Gastroesophageal sphincter (tissue), 4 donors: Measurements from ENCODE around the gene SDHC. TPM values are rescaled to one million over a fixed set of nuclear protein-coding genes. Genes with fewer than 3 reads are reported as not detected.

ENCODE experiments used
- ATAC-seq: fragments of 150-250 bp; one replicate; pipeline ENCODE4 v1.9.1; 2016; ENCODE audit warnings: mild to moderate bottlenecking, moderate library complexity
- H3K27ac ChIP-seq, 4 donors: fragments of 200-600 bp; sonication (generic) in 3 of 4; 1 replicate in 3 of 4; 2 replicates in 1 of 4; pipeline ENCODE4 v1.5.1; 2016 to 2019
- H3K27me3 ChIP-seq: fragments of 200-600 bp; sonication (generic); one replicate; pipeline ENCODE4 v1.5.1; 2019
- H3K36me3 ChIP-seq, 2 donors: fragments of 200-600 bp; sonication (generic); one replicate each; pipeline ENCODE4 v1.5.1; 2019; ENCODE audit warnings: control low read depth in 1 of 2
- H3K4me1 ChIP-seq, 3 donors: fragments of 200-600 bp; sonication (generic); 1 replicate in 2 of 3; 2 replicates in 1 of 3; pipeline ENCODE4 v1.5.1; 2016 to 2019; ENCODE audit warnings: control low read depth in 2 of 3
- H3K4me3 ChIP-seq, 2 donors: fragments of 200-600 bp; sonication (generic); one replicate each; pipeline ENCODE4 v1.5.1; 2019; ENCODE audit warnings: mild to moderate bottlenecking in 1 of 2, moderate library complexity in 1 of 2
- H3K9me3 ChIP-seq, 3 donors: fragments of 200-600 bp; sonication (generic); one replicate each; pipeline ENCODE4 v1.5.1; 2017 to 2019; ENCODE audit warnings: control low read depth in 2 of 3
- CTCF ChIP-seq, 4 experiments: fragments of 200-600 bp in 2 of 4; fragments of 450-650 bp in 2 of 4; sonication (generic) in 1 of 4; IDR thresholded peaks; one replicate each; pipeline ENCODE4 v1.5.1; 2017 to 2019; ENCODE audit warnings: antibody characterized with exemption in 4 of 4, mild to moderate bottlenecking in 2 of 4, moderate library complexity in 2 of 4
- EP300 ChIP-seq: sonication (generic); formaldehyde crosslinking; IDR thresholded peaks from one replicate; pipeline ENCODE4 v1.6.1; 2017; ENCODE audit warnings: antibody characterized with exemption, mild to moderate bottlenecking
- POLR2A ChIP-seq, 2 donors: fragments of 450-650 bp; IDR thresholded peaks; one replicate each; pipeline ENCODE4 v1.6.1; 2017; ENCODE audit warnings: antibody characterized with exemption in 2 of 2, mild to moderate bottlenecking in 2 of 2, moderate library complexity in 1 of 2
- POLR2AphosphoS5 ChIP-seq: sonication (generic); formaldehyde crosslinking; IDR thresholded peaks from one replicate; pipeline ENCODE4 v1.6.1; 2017; ENCODE audit warnings: antibody characterized with exemption
- WGBS, 2 donors: methylation state at CpG; one replicate each; pipeline ENCODE4 v1.1.5; 2018; ENCODE audit warnings: low coverage in 1 of 2; 5-methylcytosine and 5-hydroxymethylcytosine counted together
- total RNA-seq, 4 donors: library from RNA; depleted of rRNA; stranded (reverse); fragments of >200 nt; gene quantifications; one replicate each; pipeline ENCODE4 v1.1.0, GENCODE V29; 2016

Gene SDHC
- total RNA-seq, 4 donors from 2014 or later, result 7.5 to 59.1 (median 37.2) TPM

- no peak overlapping the region for H3K27ac ChIP-seq
- H3K36me3 ChIP-seq, result peaks cover 0 to 72% of the 10 kb centered on the region in 2 donors
- no peaks in the 10 kb centered on the region for H3K4me1 ChIP-seq
- TF ChIP-seq EP300, result no peak
- no peak for TF ChIP-seq POLR2A (IDR thresholded peaks at IDR 0.05)
- TF ChIP-seq POLR2AphosphoS5, result no peak
- TF ChIP-seq CTCF (IDR thresholded peaks at IDR 0.05), result no peak
- H3K27me3 ChIP-seq, result no peaks in the 10 kb centered on the region
- no peaks in the 10 kb centered on the region for H3K9me3 ChIP-seq
- no peak for ATAC-seq
- H3K4me3 ChIP-seq, result no peak overlapping the region
- WGBS, 2 donors, result 69 to 100% methylated on average over 1 to 4 of the region's 4 CpGs
Measured at GRCh38 chr1:161324020-161324419, 9.8 kb downstream of the SDHC start.

GRCh38 chr1:161330346-161330745 lies 16.2 kb downstream of the SDHC start:
- WGBS, 2 donors, result 76 to 86% methylated on average over 2 to 4 of the region's 4 CpGs

GRCh38 chr1:161333166-161333565 lies 19.0 kb downstream of the SDHC start:
- peaks cover 3 to 94% of the 10 kb centered on the region in 2 donors for H3K36me3 ChIP-seq
- no peak for ATAC-seq
- H3K27ac ChIP-seq, result no peak overlapping the region
- TF ChIP-seq CTCF (IDR thresholded peaks at IDR 0.05) (no peak), EP300 (no peak), POLR2AphosphoS5 (no peak)
- WGBS, 2 donors, result 84 to 92% methylated on average over 4 to 5 of the region's 9 CpGs
- H3K4me3 ChIP-seq, result no peak overlapping the region
- no peaks in the 10 kb centered on the region for H3K27me3 ChIP-seq
- no peaks in the 10 kb centered on the region for H3K9me3 ChIP-seq
- H3K4me1 ChIP-seq, result no peaks in the 10 kb centered on the region

More at GRCh38 chr1:161330346-161330745, 16.2 kb downstream of the SDHC start:
- no peaks in the 10 kb centered on the region for H3K4me1 ChIP-seq
- H3K27ac ChIP-seq, result no peak overlapping the region
- H3K27me3 ChIP-seq, result no peaks in the 10 kb centered on the region
- no peaks in the 10 kb centered on the region for H3K9me3 ChIP-seq
- ATAC-seq, result no peak
- H3K4me3 ChIP-seq, result no peak overlapping the region
- H3K36me3 ChIP-seq, result peaks cover 3 to 98% of the 10 kb centered on the region in 2 donors
- TF ChIP-seq POLR2A (IDR thresholded peaks at IDR 0.05) (no peak), EP300 (no peak), CTCF (IDR thresholded peaks at IDR 0.05) (no peak), POLR2AphosphoS5 (no peak)

GRCh38 chr1:161335796-161336195 lies 21.6 kb downstream of the SDHC start:
- peaks cover 0 to 90% of the 10 kb centered on the region in 2 donors for H3K36me3 ChIP-seq
- H3K4me1 ChIP-seq, result no peaks in the 10 kb centered on the region
- no peak for ATAC-seq
- H3K27me3 ChIP-seq, result no peaks in the 10 kb centered on the region
- H3K27ac ChIP-seq, result no peak overlapping the region
- 43% methylated on average over 2 to 3 of the region's 3 CpGs for WGBS, 2 donors
- TF ChIP-seq CTCF (IDR thresholded peaks at IDR 0.05) (no peak), POLR2AphosphoS5 (no peak), EP300 (no peak), POLR2A (IDR thresholded peaks at IDR 0.05) (no peak)
- H3K4me3 ChIP-seq, result no peak overlapping the region
- H3K9me3 ChIP-seq, result no peaks in the 10 kb centered on the region

- 100% methylated on average over 1 of the region's 2 CpGs; no CpG with 5 or more reads in 1 of the 2 donors for WGBS, 2 donors
- H3K36me3 ChIP-seq, result peaks cover 0 to 90% of the 10 kb centered on the region in 2 donors
- no peak for TF ChIP-seq POLR2AphosphoS5
- TF ChIP-seq POLR2A (IDR thresholded peaks at IDR 0.05), result no peak
- TF ChIP-seq CTCF (IDR thresholded peaks at IDR 0.05), result no peak
- no peak for TF ChIP-seq EP300
Measured at GRCh38 chr1:161342177-161342576, 28.0 kb downstream of the SDHC start.

More at GRCh38 chr1:161342177-161342576, 28.0 kb downstream of the SDHC start:
- Histone ChIP-seq H3K27ac (no peak overlapping the region), H3K4me1 (no peaks in the 10 kb centered on the region), H3K27me3 (no peaks in the 10 kb centered on the region), H3K9me3 (no peaks in the 10 kb centered on the region), H3K4me3 (no peak overlapping the region)
- ATAC-seq, result no peak
